Measurements from ENCODE around the gene RUNX3. TPM values are rescaled to one million over a fixed set of nuclear protein-coding genes. Genes with fewer than 3 reads are reported as not detected.

RUNX3 gene
- total RNA-seq, 1 donor from 2014 or later: not detected

GRCh38 chr1:24955779-24956365 is 25.8 kb upstream of the RUNX3 start:
- Mint-ChIP-seq H3K4me3 (ENCODE audit: unreplicated experiment) (no peak overlapping the region), H3K4me1 (ENCODE audit: unreplicated experiment) (peaks cover 11% of the 10 kb centered on the region), H3K27me3 (ENCODE audit: unreplicated experiment) (peaks cover 2% of the 10 kb centered on the region), H3K27ac (ENCODE audit: unreplicated experiment) (no peak overlapping the region), H3K36me3 (ENCODE audit: unreplicated experiment) (no peaks in the 10 kb centered on the region), H3K9me3 (ENCODE audit: unreplicated experiment) (no peaks in the 10 kb centered on the region)
- TF ChIP-seq CTCF (IDR thresholded peaks at IDR 0.05): no peak
- no peak for DNase-seq (ENCODE audit: extremely low spot score, unreplicated experiment)

GRCh38 chr1:24955161-24955560 is 25.1 kb upstream of the RUNX3 start:
- H3K4me3 Mint-ChIP-seq (ENCODE audit: unreplicated experiment): no peak overlapping the region
- H3K27ac Mint-ChIP-seq (ENCODE audit: unreplicated experiment): no peak overlapping the region
- DNase-seq (ENCODE audit: extremely low spot score, unreplicated experiment): no peak
- no peaks in the 10 kb centered on the region for H3K9me3 Mint-ChIP-seq (ENCODE audit: unreplicated experiment)
- H3K27me3 Mint-ChIP-seq (ENCODE audit: unreplicated experiment): peaks cover 2% of the 10 kb centered on the region
- H3K4me1 Mint-ChIP-seq (ENCODE audit: unreplicated experiment): peaks cover 10% of the 10 kb centered on the region
- TF ChIP-seq CTCF (IDR thresholded peaks at IDR 0.05): no peak
- no peaks in the 10 kb centered on the region for H3K36me3 Mint-ChIP-seq (ENCODE audit: unreplicated experiment)

GRCh38 chr1:24954631-24955030 is 24.6 kb upstream of the RUNX3 start:
- peaks cover 5% of the 10 kb centered on the region for H3K4me1 Mint-ChIP-seq (ENCODE audit: unreplicated experiment)
- no peak overlapping the region for H3K4me3 Mint-ChIP-seq (ENCODE audit: unreplicated experiment)
- H3K9me3 Mint-ChIP-seq (ENCODE audit: unreplicated experiment): no peaks in the 10 kb centered on the region
- DNase-seq (ENCODE audit: extremely low spot score, unreplicated experiment): no peak
- no peak overlapping the region for H3K27ac Mint-ChIP-seq (ENCODE audit: unreplicated experiment)
- no peaks in the 10 kb centered on the region for H3K36me3 Mint-ChIP-seq (ENCODE audit: unreplicated experiment)
- TF ChIP-seq CTCF (IDR thresholded peaks at IDR 0.05): no peak
- H3K27me3 Mint-ChIP-seq (ENCODE audit: unreplicated experiment): peaks cover 2% of the 10 kb centered on the region

- Mint-ChIP-seq H3K4me3 (ENCODE audit: unreplicated experiment) (no peak overlapping the region), H3K27ac (ENCODE audit: unreplicated experiment) (no peak overlapping the region), H3K9me3 (ENCODE audit: unreplicated experiment) (no peaks in the 10 kb centered on the region), H3K36me3 (ENCODE audit: unreplicated experiment) (no peaks in the 10 kb centered on the region), H3K27me3 (ENCODE audit: unreplicated experiment) (peaks cover 2% of the 10 kb centered on the region), H3K4me1 (ENCODE audit: unreplicated experiment) (peaks cover 4% of the 10 kb centered on the region)
- no peak for TF ChIP-seq CTCF (IDR thresholded peaks at IDR 0.05)
- no peak for DNase-seq (ENCODE audit: extremely low spot score, unreplicated experiment)
These were observed 23.9 kb upstream of the RUNX3 start for GRCh38 chr1:24954022-24954421.

- no peak overlapping the region for H3K27ac Mint-ChIP-seq (ENCODE audit: unreplicated experiment)
- DNase-seq (ENCODE audit: extremely low spot score, unreplicated experiment): no peak
- H3K9me3 Mint-ChIP-seq (ENCODE audit: unreplicated experiment): no peaks in the 10 kb centered on the region
- H3K36me3 Mint-ChIP-seq (ENCODE audit: unreplicated experiment): no peaks in the 10 kb centered on the region
- no peak overlapping the region for H3K4me3 Mint-ChIP-seq (ENCODE audit: unreplicated experiment)
- peaks cover 4% of the 10 kb centered on the region for H3K4me1 Mint-ChIP-seq (ENCODE audit: unreplicated experiment)
- peaks cover 2% of the 10 kb centered on the region for H3K27me3 Mint-ChIP-seq (ENCODE audit: unreplicated experiment)
- no peak for TF ChIP-seq CTCF (IDR thresholded peaks at IDR 0.05)
These were observed 22.4 kb upstream of the RUNX3 start for GRCh38 chr1:24952413-24952841.

All from osteocyte (in vitro differentiated cells).